BLaER1 treated with 17β-estradiol and CSF1 and Interleukin-3, amounts not matched to agents 10 nM and 100 nM (cell line): ENCODE data around the gene TRIOBP.

ENCODE experiments used
- H3K27ac ChIP-seq, 11 experiments: shearing (Covaris generic); formaldehyde crosslinking; 2 replicates each; pipeline ENCODE4 v1.8.1; 2022
- H3K27me3 ChIP-seq, 11 experiments: shearing (Covaris generic); formaldehyde crosslinking; 2 replicates each; pipeline ENCODE4 v1.8.1; 2022
- H3K36me3 ChIP-seq, 11 experiments: shearing (Covaris generic); formaldehyde crosslinking; 2 replicates each; pipeline ENCODE4 v1.8.1; 2022
- H3K4me1 ChIP-seq, 10 experiments: shearing (Covaris generic); formaldehyde crosslinking; 2 replicates each; pipeline ENCODE4 v1.8.1; 2022
- H3K4me2 ChIP-seq, 11 experiments: shearing (Covaris generic); formaldehyde crosslinking; 2 replicates each; pipeline ENCODE4 v1.8.1; 2022
- H3K4me3 ChIP-seq, 10 experiments: shearing (Covaris generic); formaldehyde crosslinking; 2 replicates each; pipeline ENCODE4 v1.8.1; 2022
- H3K9ac ChIP-seq, 11 experiments: shearing (Covaris generic); formaldehyde crosslinking; 2 replicates each; pipeline ENCODE4 v1.8.1; 2022
- H3K9me3 ChIP-seq, 11 experiments: shearing (Covaris generic); formaldehyde crosslinking; replicated peaks in 1 of 11; 2 replicates each; pipeline ENCODE4 v1.8.1; 2022
- H4K20me1 ChIP-seq, 11 experiments: shearing (Covaris generic); formaldehyde crosslinking; 2 replicates each; pipeline ENCODE4 v1.8.1; 2022
- Cebpa-rat ChIP-seq, 11 experiments: shearing (Covaris generic); IDR thresholded peaks; 2 replicates each; pipeline ENCODE4 v1.8.1; 2022

Gene TRIOBP

DNA sequence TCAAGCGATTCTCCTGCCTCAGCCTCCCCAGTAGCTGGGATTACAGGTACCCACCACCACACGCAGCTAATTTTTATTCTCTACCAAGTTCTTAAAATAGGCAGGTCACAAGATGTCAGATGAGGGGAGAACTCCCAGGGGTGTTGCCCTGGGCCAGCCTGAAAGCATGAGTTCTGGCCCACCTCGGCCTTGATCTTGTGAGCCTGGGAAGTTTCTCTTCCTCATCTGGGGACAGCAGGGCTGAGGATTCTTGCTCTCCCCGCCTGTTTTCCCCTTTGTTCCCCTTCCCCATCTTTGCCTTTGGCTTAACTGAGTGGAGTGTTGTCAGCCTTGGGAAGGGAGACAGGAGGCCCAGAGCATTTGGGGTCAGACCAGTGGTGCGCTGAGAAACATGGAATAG is 34.8 kb upstream of the TRIOBP start:
- peak overlapping the region in 10 of 11 experiments; percentile 80 to 95 (median 91); a peak in 18 of 22 replicates for H3K9ac ChIP-seq
- H3K4me3 ChIP-seq, result peak overlapping the region in 3 of 10 experiments; percentile 2 to 34 (median 15); a peak in 2 of 20 replicates
- peaks cover 54 to 64% (median 58%) of the 10 kb centered on the region in 10 experiments for H3K4me1 ChIP-seq

GRCh38 chr22:37663521-37664140 is 33.2 kb upstream of the TRIOBP start:
- Histone ChIP-seq H3K36me3 (peaks cover 27 to 57% (median 41%) of the 10 kb centered on the region in 11 experiments), H3K4me3 (no peak overlapping the region), H3K27me3 (no peaks in the 10 kb centered on the region), H3K27ac (peak overlapping the region in 5 of 11 experiments; percentile 7 to 43 (median 14); a peak in 7 of 22 replicates), H3K9ac (peak overlapping the region in 7 of 11 experiments; percentile 6 to 50 (median 31); a peak in 4 of 22 replicates), H3K4me1 (peaks cover 47 to 58% (median 50%) of the 10 kb centered on the region in 10 experiments), H4K20me1 (peaks cover 4 to 90% (median 73%) of the 10 kb centered on the region in 11 experiments; a peak in 21 of 22 replicates), H3K9me3 (no peaks in the 10 kb centered on the region), H3K4me2 (peak overlapping the region; percentile 47 to 100 (median 98))
- TF ChIP-seq Cebpa-rat (IDR thresholded peaks at IDR 0.05), result no peak

More for the DNA sequence above, 34.8 kb upstream of the TRIOBP start:
- no peak for TF ChIP-seq Cebpa-rat (IDR thresholded peaks at IDR 0.05)
- H3K27me3 ChIP-seq, result no peaks in the 10 kb centered on the region
- peaks cover 4 to 82% (median 73%) of the 10 kb centered on the region in 11 experiments; a peak in 21 of 22 replicates for H4K20me1 ChIP-seq
- peak overlapping the region in 10 of 11 experiments; percentile 17 to 60 (median 53); a peak in 18 of 22 replicates for H3K27ac ChIP-seq
- peaks cover 20 to 41% (median 29%) of the 10 kb centered on the region in 11 experiments for H3K36me3 ChIP-seq
- no peaks in the 10 kb centered on the region for H3K9me3 ChIP-seq
- H3K4me2 ChIP-seq, result peak overlapping the region; percentile 91 to 100 (median 98)

DNA sequence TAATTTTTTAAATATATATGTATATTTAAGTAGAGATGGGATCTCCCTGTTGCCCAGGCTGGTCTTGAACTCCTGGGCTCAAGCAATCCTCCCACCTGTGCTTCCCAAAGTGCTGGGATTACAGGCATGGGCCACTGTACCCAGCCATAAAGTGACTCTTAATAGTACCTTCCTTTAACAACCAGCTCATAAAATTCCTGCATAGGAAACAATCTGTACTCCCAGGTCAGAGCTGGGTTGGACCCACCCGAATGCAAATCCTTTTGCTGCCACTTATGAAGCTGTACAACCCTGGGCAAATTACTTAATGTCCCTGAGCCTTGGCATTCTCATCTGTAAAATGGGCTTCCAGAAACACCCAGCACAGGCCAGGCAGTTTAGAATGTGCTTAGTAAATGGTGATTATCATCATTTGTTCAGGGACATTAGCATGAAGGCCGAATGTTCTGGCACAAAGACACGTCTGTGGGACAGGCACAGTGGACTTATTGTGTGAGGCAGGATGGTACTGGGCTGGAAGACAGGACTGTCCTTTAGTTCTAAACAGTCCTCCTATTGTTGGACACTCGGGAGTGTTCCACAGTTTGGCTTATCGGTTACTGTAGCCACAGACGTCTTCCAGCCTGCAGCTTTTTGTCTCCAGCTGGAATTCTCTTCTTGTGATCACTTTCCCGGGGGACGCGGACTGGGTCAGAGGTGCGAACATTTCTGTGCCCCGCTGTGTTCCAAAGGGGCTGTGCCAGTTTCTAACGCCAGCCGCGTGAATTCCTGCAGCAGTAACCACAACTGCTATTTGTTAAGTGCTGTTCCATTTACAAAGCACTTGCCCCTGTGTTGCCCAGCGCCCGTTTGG is 32.4 kb upstream of the TRIOBP start:
- Histone ChIP-seq H3K4me2 (peak overlapping the region in 1 of 11 experiments; percentile 100; a peak in 1 of 22 replicates), H4K20me1 (peaks cover 4 to 84% (median 67%) of the 10 kb centered on the region in 11 experiments; a peak in 21 of 22 replicates), H3K27ac (0 out of 22 replicates have a peak overlapping the region, but pooled peaks of 1 of the 11 experiments have one; percentile 4), H3K9ac (peak overlapping the region in 1 of 11 experiments; percentile 6; a peak in 3 of 22 replicates), H3K36me3 (peaks cover 27 to 61% (median 45%) of the 10 kb centered on the region in 11 experiments), H3K27me3 (no peaks in the 10 kb centered on the region), H3K4me1 (peaks cover 45 to 54% (median 48%) of the 10 kb centered on the region in 10 experiments), H3K9me3 (no peaks in the 10 kb centered on the region), H3K4me3 (no peak overlapping the region)
- TF ChIP-seq Cebpa-rat (IDR thresholded peaks at IDR 0.05), result no peak

DNA sequence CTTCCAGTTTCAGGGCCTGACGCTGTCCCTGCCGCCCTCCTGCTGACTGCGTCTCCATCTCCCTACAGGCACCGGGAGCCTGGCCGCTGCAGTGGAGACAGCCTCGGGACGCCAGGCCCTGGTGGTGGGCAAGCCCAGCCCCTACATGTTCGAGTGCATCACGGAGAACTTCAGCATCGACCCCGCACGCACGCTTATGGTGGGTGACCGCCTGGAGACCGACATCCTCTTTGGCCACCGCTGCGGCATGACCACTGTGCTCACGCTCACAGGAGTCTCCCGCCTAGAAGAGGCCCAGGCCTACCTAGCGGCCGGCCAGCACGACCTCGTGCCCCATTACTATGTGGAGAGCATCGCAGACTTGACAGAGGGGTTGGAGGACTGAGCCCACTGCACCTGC is 31.4 kb upstream of the TRIOBP start:
- Histone ChIP-seq H3K27ac (0 out of 22 replicates have a peak overlapping the region, but pooled peaks of 1 of the 11 experiments have one; percentile 9), H3K36me3 (peaks cover 27 to 66% (median 46%) of the 10 kb centered on the region in 11 experiments), H3K4me1 (peaks cover 34 to 45% (median 40%) of the 10 kb centered on the region in 10 experiments), H4K20me1 (peaks cover 0 to 74% (median 57%) of the 10 kb centered on the region in 11 experiments; a peak in 21 of 22 replicates), H3K9me3 (no peaks in the 10 kb centered on the region), H3K4me3 (no peak overlapping the region), H3K27me3 (no peaks in the 10 kb centered on the region), H3K9ac (no peak overlapping the region; a peak in 2 of 22 replicates), H3K4me2 (no peak overlapping the region)
- no peak for TF ChIP-seq Cebpa-rat (IDR thresholded peaks at IDR 0.05)

DNA sequence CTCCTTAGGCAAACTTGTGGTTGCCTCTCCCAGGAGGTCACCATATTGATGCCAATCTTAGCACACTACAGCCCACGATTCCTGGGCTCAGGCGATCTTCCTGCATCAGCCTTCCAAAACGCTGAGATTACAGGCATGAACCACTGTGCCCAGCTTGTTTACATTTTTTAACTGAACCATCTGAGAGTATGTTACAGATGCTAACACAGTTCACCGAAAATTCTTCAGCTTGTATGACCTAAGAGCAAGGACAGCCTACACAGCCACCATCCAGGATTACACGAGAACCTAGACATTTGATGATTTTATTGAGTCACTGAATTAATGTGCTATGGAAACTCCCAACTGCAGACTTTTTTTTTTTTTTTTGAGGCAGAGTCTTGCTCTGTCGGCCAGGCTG is 27.3 kb upstream of the TRIOBP start:
- Histone ChIP-seq H3K27ac (no peak overlapping the region), H3K27me3 (no peaks in the 10 kb centered on the region), H3K4me2 (no peak overlapping the region), H3K9me3 (no peaks in the 10 kb centered on the region), H3K4me1 (peaks cover 28 to 47% (median 40%) of the 10 kb centered on the region in 10 experiments), H3K4me3 (no peak overlapping the region), H3K36me3 (peaks cover 27 to 52% (median 36%) of the 10 kb centered on the region in 11 experiments), H4K20me1 (peaks cover 0 to 33% (median 21%) of the 10 kb centered on the region in 11 experiments; a peak in 17 of 22 replicates), H3K9ac (no peak overlapping the region)
- TF ChIP-seq Cebpa-rat (IDR thresholded peaks at IDR 0.05), result no peak

DNA sequence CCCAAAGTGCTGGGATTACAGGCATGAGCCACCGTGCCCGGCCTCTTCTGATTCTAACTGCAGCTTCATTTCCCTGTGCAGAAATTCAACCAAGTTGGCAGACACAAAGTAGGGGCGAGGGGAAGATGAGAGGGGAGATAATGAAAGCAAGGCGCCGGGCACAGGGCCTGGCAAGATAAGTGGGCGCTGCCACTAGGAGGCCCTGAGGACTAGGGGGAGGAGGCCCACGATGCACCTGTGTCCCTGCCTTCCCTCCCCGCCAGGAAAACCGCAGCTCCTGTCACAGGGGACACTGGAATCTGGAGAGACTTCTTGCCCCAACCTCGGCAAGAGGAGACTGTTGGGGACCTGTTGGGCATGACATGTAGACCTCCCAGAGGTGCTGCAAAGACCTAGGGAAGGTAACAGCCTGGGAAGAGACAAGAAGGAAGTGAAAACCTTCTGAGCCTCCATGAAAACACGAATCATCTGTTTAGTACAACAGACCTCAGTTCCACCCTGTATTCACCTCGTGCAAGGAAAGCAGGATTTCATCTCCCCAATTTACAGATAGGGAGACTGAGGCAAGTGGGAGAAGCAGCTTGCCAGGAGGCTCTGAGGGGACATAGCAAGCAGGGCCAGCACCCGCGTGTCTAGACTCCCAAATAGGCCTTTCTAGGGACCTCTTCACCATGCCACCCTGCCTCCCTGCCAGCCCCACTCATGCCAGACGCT is 24.5 kb upstream of the TRIOBP start:
- TF ChIP-seq Cebpa-rat (IDR thresholded peaks at IDR 0.05), result no peak
- Histone ChIP-seq H3K4me3 (no peak overlapping the region), H3K27me3 (no peaks in the 10 kb centered on the region), H4K20me1 (peaks cover 0 to 15% (median 0%) of the 10 kb centered on the region in 11 experiments; a peak in 9 of 22 replicates), H3K4me1 (peaks cover 32 to 68% (median 62%) of the 10 kb centered on the region in 10 experiments), H3K9ac (peak overlapping the region in 6 of 11 experiments; percentile 7 to 63 (median 24); a peak in 9 of 22 replicates), H3K4me2 (peak overlapping the region; percentile 59 to 97 (median 79)), H3K27ac (peak overlapping the region in 9 of 11 experiments; percentile 1 to 62 (median 35); a peak in 12 of 22 replicates), H3K9me3 (no peaks in the 10 kb centered on the region), H3K36me3 (peaks cover 3 to 24% (median 8%) of the 10 kb centered on the region in 11 experiments; a peak in 19 of 22 replicates)

- Histone ChIP-seq H3K9me3 (no peaks in the 10 kb centered on the region), H3K9ac (peak overlapping the region in 8 of 11 experiments; percentile 7 to 63 (median 24); a peak in 9 of 22 replicates), H3K27me3 (no peaks in the 10 kb centered on the region), H3K27ac (peak overlapping the region in 9 of 11 experiments; percentile 1 to 62 (median 35); a peak in 13 of 22 replicates), H3K36me3 (peaks cover under 1 to 18% (median 7%) of the 10 kb centered on the region in 11 experiments; a peak in 20 of 22 replicates), H3K4me1 (peaks cover 38 to 75% (median 67%) of the 10 kb centered on the region in 10 experiments), H3K4me3 (no peak overlapping the region), H4K20me1 (peaks cover 0 to 21% (median 0%) of the 10 kb centered on the region in 11 experiments; a peak in 10 of 22 replicates), H3K4me2 (peak overlapping the region; percentile 59 to 97 (median 79))
- TF ChIP-seq Cebpa-rat (IDR thresholded peaks at IDR 0.05), result no peak
Measured at GRCh38 chr22:37672920-37673455, 23.9 kb upstream of the TRIOBP start.
